IPS-15b (cell line): Measurements from ENCODE around the gene FAF1.

Experiments
- H3K27me3 ChIP-seq: one replicate; pipeline ENCODE4 v1.6.1; 2013; ENCODE audit warnings: low read length; ENCODE audit not compliant: control insufficient read depth, insufficient read depth
- H3K36me3 ChIP-seq: one replicate; pipeline ENCODE4 v1.6.1; 2013; ENCODE audit warnings: low read length; ENCODE audit not compliant: control insufficient read depth, insufficient read depth
- H3K4me1 ChIP-seq: one replicate; pipeline ENCODE4 v1.6.1; 2013; ENCODE audit warnings: mild to moderate bottlenecking, low read length; ENCODE audit not compliant: control insufficient read depth, insufficient read depth
- H3K4me3 ChIP-seq: one replicate; pipeline ENCODE4 v1.5.1; 2013; ENCODE audit warnings: low read depth, low read length
- H3K9ac ChIP-seq: one replicate; pipeline ENCODE4 v1.6.1; 2013; ENCODE audit warnings: low read depth, mild to moderate bottlenecking, low read length
- H3K9me3 ChIP-seq: one replicate; pipeline ENCODE4 v1.6.1; 2013; ENCODE audit warnings: mild to moderate bottlenecking, low read length; ENCODE audit not compliant: control insufficient read depth, insufficient read depth

FAF1 gene

DNA sequence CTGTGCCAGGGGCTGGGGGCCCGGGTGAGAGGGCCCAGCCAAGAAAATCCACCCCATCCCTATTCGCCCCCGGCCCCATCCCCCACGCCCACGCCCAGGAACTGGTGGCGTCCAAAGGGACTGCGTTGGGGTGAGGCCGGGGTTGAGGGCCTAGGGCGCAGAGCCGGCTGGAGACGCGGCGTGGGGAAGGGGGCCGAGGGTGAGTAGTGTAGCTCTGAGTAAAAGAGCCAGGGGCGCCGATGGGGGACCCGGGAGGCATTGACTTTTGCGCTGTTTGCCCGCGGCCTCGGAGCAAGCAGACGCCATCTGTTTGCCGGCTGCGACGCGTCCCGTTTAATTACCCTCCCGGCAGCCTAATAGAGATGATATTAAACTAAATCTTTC is 533.4 kb downstream of the FAF1 start:
- peak overlapping the region; percentile 32 for H3K4me3 ChIP-seq
- no peaks in the 10 kb centered on the region for H3K36me3 ChIP-seq
- peaks cover 100% of the 10 kb centered on the region for H3K27me3 ChIP-seq
- no peak overlapping the region for H3K9ac ChIP-seq
- peaks cover 6% of the 10 kb centered on the region for H3K4me1 ChIP-seq
- H3K9me3 ChIP-seq = no peaks in the 10 kb centered on the region

DNA sequence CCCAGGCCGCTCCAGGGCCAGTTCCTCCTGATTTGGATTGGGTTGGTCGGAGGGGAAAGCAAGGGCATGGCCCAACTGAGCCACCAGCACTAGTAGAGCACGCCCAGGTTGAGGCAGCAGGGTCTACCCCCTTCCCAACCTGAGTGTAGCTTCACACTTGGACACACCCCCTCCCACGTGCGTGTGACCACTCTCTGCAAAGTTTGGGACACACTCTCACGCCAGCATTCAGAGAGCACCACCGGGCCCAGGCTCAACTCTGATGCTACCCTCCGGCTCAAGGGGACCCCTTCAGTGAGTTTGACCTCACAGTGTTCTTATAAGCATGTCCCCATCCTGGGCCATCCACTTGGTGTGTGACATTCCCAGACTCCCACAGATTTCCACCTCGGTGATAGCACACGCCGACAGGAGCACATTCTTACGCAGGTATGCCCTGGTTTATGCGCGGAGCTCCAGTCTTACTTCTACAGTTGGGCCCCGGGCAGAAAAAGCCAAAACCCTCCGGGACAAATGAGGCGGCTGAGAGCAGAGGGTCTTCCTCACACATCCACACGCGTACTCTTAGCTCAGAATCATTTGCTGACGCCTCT is 533.9 kb downstream of the FAF1 start:
- Histone ChIP-seq H3K27me3 (peaks cover 100% of the 10 kb centered on the region), H3K4me1 (peaks cover 5% of the 10 kb centered on the region), H3K4me3 (peak overlapping the region; percentile 32), H3K9ac (no peak overlapping the region), H3K36me3 (no peaks in the 10 kb centered on the region), H3K9me3 (no peaks in the 10 kb centered on the region)

DNA sequence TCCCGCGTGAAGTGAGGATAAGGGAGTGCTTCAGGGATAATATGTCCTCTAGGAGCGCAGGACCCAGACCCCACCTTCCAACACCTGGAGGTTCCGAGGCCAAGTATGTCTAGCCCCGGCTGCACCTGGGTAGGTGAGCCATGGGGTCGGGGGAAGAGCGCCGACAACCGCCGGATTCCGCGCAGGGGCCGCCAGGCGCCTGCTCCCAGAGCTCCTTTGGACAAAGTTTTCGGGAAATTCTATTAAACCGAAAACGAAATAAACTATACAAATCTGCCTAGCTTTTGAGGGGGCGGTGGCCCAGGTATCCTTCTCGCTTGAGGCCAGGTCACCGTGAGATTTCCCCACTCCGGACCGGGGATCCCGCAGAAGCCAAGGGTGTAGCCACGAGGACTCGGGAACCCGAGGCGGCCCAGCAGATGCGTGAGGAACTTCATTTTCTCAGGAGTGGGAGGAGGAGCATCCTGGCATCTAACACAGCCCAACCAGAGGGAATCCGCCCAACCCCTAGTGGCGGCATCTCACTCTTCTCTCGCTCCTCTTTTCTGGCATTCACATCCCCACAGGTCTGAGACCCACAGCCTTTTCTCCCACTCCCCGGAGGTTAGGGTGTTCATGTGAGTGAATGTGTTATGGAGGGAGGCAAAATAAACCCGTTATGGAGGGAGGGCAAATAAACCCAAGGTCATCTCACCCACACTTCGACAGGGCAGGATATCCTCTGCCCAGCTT is 534.5 kb downstream of the FAF1 start:
- no peaks in the 10 kb centered on the region for H3K36me3 ChIP-seq
- H3K27me3 ChIP-seq = peaks cover 100% of the 10 kb centered on the region
- H3K4me3 ChIP-seq = peak overlapping the region; percentile 32
- H3K9me3 ChIP-seq = no peaks in the 10 kb centered on the region
- no peak overlapping the region for H3K9ac ChIP-seq
- H3K4me1 ChIP-seq = peaks cover 2% of the 10 kb centered on the region

DNA sequence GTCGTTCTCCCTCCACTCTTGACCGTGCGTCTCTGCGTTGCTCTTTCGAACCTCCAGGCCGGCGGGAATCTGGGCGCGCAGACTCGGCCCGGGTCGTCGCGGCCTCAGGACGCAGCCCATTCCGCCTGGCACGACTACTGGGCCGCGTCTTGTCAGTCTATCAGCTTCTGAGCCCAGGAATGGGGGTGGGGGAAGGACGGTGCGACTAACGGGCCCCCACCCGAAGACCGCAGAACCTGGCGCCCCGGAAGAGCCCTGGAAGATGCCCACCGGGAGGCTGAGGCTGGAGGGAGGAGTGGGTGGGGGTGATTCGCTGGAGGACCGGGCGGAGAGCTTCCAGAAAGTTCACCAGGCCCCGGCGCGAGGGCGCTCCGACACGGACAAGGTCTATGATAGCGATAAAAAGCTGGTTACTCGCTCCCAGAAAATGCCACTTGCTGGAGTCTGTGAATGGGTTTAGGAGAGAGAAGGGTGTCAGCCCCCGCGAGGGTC is 535.1 kb downstream of the FAF1 start:
- no peaks in the 10 kb centered on the region for H3K9me3 ChIP-seq
- no peak overlapping the region for H3K9ac ChIP-seq
- H3K4me3 ChIP-seq = no peak overlapping the region
- H3K27me3 ChIP-seq = peaks cover 100% of the 10 kb centered on the region
- no peaks in the 10 kb centered on the region for H3K36me3 ChIP-seq
- H3K4me1 ChIP-seq = peaks cover 2% of the 10 kb centered on the region

DNA sequence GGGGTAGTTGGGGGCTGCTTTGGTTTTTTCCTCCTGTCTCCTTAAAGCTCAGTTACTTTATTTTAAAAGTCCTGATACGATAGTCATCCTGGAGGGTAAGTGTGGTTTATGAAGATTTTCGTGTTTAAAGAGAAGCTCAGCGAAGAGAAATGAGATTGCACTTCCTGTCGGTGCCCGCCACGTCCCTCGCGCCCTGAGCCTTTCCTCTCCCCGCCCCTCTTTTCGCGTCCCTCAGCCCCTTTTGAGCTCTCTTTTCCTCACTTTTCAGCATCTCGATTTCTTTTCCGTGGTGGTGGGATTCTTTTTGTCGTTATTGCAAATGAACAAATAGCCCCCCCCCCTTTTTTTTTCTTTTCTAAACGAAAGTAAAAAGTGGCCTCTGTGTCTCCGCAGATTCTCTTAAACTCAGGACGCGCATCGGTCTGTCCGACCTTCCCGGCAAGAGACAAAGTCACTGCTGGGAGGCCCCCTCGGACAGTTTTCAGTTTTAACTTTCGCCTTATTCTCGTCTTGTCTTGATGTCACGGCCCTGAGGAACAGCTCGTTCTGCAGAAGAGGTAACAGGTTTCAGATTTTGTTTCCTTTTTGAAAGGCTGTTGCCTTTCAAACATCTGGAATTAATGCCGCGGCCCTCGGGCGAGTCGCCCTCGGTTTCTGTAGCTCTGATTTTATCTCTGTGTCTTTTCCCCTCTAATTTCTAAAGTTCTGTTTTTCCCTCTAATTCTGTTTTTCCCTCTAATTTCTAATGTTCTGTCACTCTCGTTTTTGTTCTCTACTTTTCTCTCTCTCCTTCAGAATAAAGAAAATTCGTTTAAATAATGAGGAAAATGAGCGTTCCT is 535.8 kb downstream of the FAF1 start:
- H3K4me3 ChIP-seq = peak overlapping the region; percentile 22
- peaks cover 2% of the 10 kb centered on the region for H3K4me1 ChIP-seq
- H3K27me3 ChIP-seq = peaks cover 100% of the 10 kb centered on the region

GRCh38 chr1:50423670-50424000 is 536.4 kb downstream of the FAF1 start:
- H3K4me1 ChIP-seq = peaks cover 2% of the 10 kb centered on the region
- no peak overlapping the region for H3K9ac ChIP-seq
- H3K27me3 ChIP-seq = peaks cover 99% of the 10 kb centered on the region
- H3K4me3 ChIP-seq = peak overlapping the region; percentile 56
- H3K9me3 ChIP-seq = no peaks in the 10 kb centered on the region
- H3K36me3 ChIP-seq = no peaks in the 10 kb centered on the region

More for the DNA sequence above, 535.8 kb downstream of the FAF1 start:
- H3K36me3 ChIP-seq = no peaks in the 10 kb centered on the region
- no peak overlapping the region for H3K9ac ChIP-seq
- no peaks in the 10 kb centered on the region for H3K9me3 ChIP-seq

- peaks cover 99% of the 10 kb centered on the region for H3K27me3 ChIP-seq
- H3K4me3 ChIP-seq = peak within 1 kb of the TSS; percentile 56
- no peaks in the 10 kb centered on the region for H3K36me3 ChIP-seq
- peaks cover 2% of the 10 kb centered on the region for H3K4me1 ChIP-seq
- no peak within 1 kb of the TSS for H3K9ac ChIP-seq
- no peaks in the 10 kb centered on the region for H3K9me3 ChIP-seq
Measured at GRCh38 chr1:50422946-50423669, 537.0 kb downstream of the FAF1 start, which contains the start of gene DMRTA2. Gene DMRTA2 (minus strand): TSS chr1:50423443. CDS start chr1:50421536, 1,907 bp downstream.

GRCh38 chr1:50422675-50422945 is 537.5 kb downstream of the FAF1 start:
- peaks cover 99% of the 10 kb centered on the region for H3K27me3 ChIP-seq
- H3K9me3 ChIP-seq = no peaks in the 10 kb centered on the region
- peaks cover 2% of the 10 kb centered on the region for H3K4me1 ChIP-seq
- H3K4me3 ChIP-seq = peak overlapping the region; percentile 56
- no peaks in the 10 kb centered on the region for H3K36me3 ChIP-seq
- H3K9ac ChIP-seq = no peak overlapping the region

- Histone ChIP-seq H3K4me1 (peaks cover 2% of the 10 kb centered on the region), H3K27me3 (peaks cover 99% of the 10 kb centered on the region), H3K36me3 (no peaks in the 10 kb centered on the region), H3K4me3 (peak overlapping the region; percentile 56), H3K9me3 (no peaks in the 10 kb centered on the region), H3K9ac (no peak overlapping the region)
Measured at GRCh38 chr1:50421768-50422674, 538.0 kb downstream of the FAF1 start.

- H3K9me3 ChIP-seq = no peaks in the 10 kb centered on the region
- peak overlapping the region; percentile 41 for H3K4me3 ChIP-seq
- H3K9ac ChIP-seq = no peak overlapping the region
- peaks cover 2% of the 10 kb centered on the region for H3K4me1 ChIP-seq
- peaks cover 99% of the 10 kb centered on the region for H3K27me3 ChIP-seq
- H3K36me3 ChIP-seq = no peaks in the 10 kb centered on the region
Measured at GRCh38 chr1:50421366-50421748, 538.7 kb downstream of the FAF1 start.
